Prostate gland (tissue), 2 donors: ENCODE results near the gene FDXR. TPM values are rescaled to one million over a fixed set of nuclear protein-coding genes. Genes with fewer than 3 reads are reported as not detected.

Experiments
- DNase-seq: peaks from one replicate; pipeline ENCODE4 v3.0.0-alpha.2; 2019; ENCODE audit warnings: low spot score
- H3K27ac ChIP-seq, 2 donors: fragments of 200-600 bp; sonication (generic); 2 replicates each; pipeline ENCODE4 v1.5.1; 2017 to 2019
- H3K27me3 ChIP-seq: fragments of 200-600 bp; sonication (generic); replicated peaks from 2 replicates; pipeline ENCODE4 v1.5.1; 2019; ENCODE audit not compliant: insufficient read depth
- H3K36me3 ChIP-seq, 2 donors: fragments of 200-600 bp; sonication (generic); 1 replicate in 1 of 2; 2 replicates in 1 of 2; pipeline versions ENCODE4 v1.5.1 to v1.8.1; 2017 to 2019
- H3K4me1 ChIP-seq: fragments of 200-600 bp; sonication (generic); replicated peaks from 2 replicates; pipeline ENCODE4 v1.5.1; 2019
- H3K4me3 ChIP-seq, 2 donors: fragments of 200-600 bp; sonication (generic); 2 replicates each; pipeline ENCODE4 v1.5.1; 2017 to 2019
- H3K9me3 ChIP-seq: fragments of 200-600 bp; sonication (generic); 2 replicates; pipeline ENCODE4 v1.5.1; 2017
- POLR2A ChIP-seq: fragments of 450-650 bp; IDR thresholded peaks from one replicate; pipeline ENCODE4 v1.6.1; 2016; ENCODE audit warnings: antibody characterized with exemption, mild to moderate bottlenecking
- POLR2AphosphoS5 ChIP-seq: sonication (generic); formaldehyde crosslinking; IDR thresholded peaks from one replicate; pipeline ENCODE4 v1.6.1; 2017; ENCODE audit warnings: antibody characterized with exemption
- WGBS: methylation state at CpG from one replicate; pipeline ENCODE4 v1.1.5; 2018; 5-methylcytosine and 5-hydroxymethylcytosine counted together
- intact Hi-C: fragments of 100-400 bp; cut with DNase I; formaldehyde crosslinking; loops from one replicate; pipeline ENCODE4 v1.14.2; 2022
- total RNA-seq, 2 donors: library from RNA; depleted of rRNA; stranded (reverse); fragments of >200 nt; gene quantifications; one replicate each; pipeline ENCODE4 v1.1.0, GENCODE V29; 2016
- TF ChIP-seq, protein P1 (sequence below), 4 experiments: fragments of 200-600 bp in 2 of 4; fragments of 450-650 bp in 2 of 4; sonication (generic) in 2 of 4; IDR thresholded peaks; 1 replicate in 3 of 4; 2 replicates in 1 of 4; pipeline ENCODE4 v1.5.1; 2016 to 2019; ENCODE audit warnings: antibody characterized with exemption in 4 of 4, mild to moderate bottlenecking in 2 of 4, moderate library complexity in 2 of 4

Gene FDXR
- total RNA-seq, 2 donors from 2014 or later: 24.6 to 182 TPM

DNA sequence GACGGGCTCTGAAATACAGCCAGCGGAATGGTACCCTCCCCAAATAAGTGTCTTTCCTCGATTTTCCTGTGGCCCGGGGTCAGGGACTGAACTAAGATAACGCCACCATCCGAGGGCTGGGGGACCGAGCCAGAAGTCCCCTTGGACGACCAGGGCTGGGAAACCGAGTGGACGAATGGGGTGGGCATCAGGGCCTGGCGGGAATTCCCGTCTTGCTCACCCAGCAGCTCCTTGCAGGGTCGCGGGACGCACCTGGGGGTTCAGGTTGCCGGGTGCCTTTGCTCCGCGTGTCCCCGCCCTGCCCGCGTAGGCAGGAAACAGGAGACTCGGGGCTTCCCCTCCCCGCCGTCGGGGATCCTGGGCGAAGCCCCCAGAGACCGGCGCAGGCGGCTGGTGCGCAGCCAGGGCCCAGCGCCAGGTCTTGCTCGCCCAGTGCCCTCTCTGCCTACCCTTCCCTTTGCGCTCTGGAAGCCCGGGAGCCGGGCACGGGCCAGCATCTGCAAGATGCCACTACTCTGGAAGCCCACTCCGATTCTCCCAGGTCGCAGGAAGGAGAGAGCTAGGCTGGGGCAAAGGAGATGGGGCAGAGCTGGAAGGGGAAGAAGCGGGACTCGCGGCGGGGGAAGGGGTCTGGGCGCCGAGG, 12.4 kb downstream of the FDXR start:
- Histone ChIP-seq H3K4me1 (peaks cover 8% of the 10 kb centered on the region), H3K9me3 (no peaks in the 10 kb centered on the region), H3K36me3 (no peaks in the 10 kb centered on the region), H3K27ac (no peak overlapping the region), H3K4me3 (no peak overlapping the region), H3K27me3 (peaks cover 33% of the 10 kb centered on the region)
- TF ChIP-seq POLR2A: no peak
- TF ChIP-seq, protein P1, sequence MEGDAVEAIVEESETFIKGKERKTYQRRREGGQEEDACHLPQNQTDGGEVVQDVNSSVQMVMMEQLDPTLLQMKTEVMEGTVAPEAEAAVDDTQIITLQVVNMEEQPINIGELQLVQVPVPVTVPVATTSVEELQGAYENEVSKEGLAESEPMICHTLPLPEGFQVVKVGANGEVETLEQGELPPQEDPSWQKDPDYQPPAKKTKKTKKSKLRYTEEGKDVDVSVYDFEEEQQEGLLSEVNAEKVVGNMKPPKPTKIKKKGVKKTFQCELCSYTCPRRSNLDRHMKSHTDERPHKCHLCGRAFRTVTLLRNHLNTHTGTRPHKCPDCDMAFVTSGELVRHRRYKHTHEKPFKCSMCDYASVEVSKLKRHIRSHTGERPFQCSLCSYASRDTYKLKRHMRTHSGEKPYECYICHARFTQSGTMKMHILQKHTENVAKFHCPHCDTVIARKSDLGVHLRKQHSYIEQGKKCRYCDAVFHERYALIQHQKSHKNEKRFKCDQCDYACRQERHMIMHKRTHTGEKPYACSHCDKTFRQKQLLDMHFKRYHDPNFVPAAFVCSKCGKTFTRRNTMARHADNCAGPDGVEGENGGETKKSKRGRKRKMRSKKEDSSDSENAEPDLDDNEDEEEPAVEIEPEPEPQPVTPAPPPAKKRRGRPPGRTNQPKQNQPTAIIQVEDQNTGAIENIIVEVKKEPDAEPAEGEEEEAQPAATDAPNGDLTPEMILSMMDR (IDR thresholded peaks at IDR 0.05): no peak
- no peak for TF ChIP-seq POLR2AphosphoS5
- DNase-seq: no peak
- 2% methylated on average over 41 of the region's 44 CpGs for WGBS
- intact Hi-C loops: no loop called here

DNA sequence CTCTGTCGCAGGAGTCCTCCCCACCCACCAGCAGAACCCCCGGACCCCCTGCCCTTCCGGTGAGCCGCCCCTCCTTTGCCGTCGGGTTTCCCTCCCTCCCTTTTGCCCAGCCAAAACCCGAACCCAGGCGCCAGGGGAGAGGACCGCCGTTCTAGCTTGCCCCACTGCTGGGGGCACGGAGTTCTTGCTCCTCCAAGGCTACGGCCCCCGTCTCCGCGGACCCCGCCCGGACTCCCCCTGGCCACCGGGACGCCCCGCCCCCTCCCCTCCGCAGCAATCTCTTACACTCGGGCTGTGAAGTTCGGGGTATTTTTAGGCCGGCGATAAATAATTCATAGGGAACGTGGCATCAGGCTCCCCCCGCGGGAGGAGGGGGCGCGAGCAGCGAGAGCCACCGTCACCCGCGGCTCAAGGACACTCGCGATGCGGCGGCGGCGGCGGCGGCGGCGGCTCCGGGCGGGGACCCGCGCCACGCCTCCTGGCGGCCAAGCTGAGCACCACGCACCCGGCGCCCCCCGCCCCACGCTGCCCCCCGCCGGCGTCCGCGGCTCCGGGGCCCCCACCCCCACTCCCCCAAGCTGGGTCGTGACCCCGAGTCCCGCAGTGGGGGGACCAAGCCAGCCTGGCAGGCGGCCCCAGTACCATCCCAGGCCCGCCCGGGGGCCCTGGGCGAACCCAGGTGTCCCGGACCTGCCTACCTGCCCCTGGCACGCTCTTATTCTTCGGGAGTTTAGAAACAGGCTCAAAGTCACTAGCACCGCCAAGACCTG, 13.2 kb downstream of the FDXR start, which contains the start of gene GRIN2C:
GRIN2C (minus strand) TSS at position 427 of the 770 bp plus-strand sequence. CDS start 4,793 bp downstream, outside the sequence.
- peaks cover 8% of the 10 kb centered on the region for H3K4me1 ChIP-seq
- H3K9me3 ChIP-seq: no peaks in the 10 kb centered on the region
- intact Hi-C loops: no loop called here
- H3K27ac ChIP-seq: no peak within 1 kb of the TSS
- TF ChIP-seq, protein P1 (IDR thresholded peaks at IDR 0.05): peak in 2 of 4 experiments; percentile 26 to 40
- TF ChIP-seq POLR2A: no peak
- DNase-seq: no peak
- no peaks in the 10 kb centered on the region for H3K36me3 ChIP-seq
- H3K27me3 ChIP-seq: peaks cover 35% of the 10 kb centered on the region
- peak within 1 kb of the TSS in 1 of 2 donors; percentile 19 for H3K4me3 ChIP-seq
- 3% methylated on average over 53 of the region's 72 CpGs for WGBS

- Histone ChIP-seq H3K4me1 (peaks cover 8% of the 10 kb centered on the region), H3K9me3 (no peaks in the 10 kb centered on the region), H3K27me3 (peaks cover 35% of the 10 kb centered on the region), H3K36me3 (no peaks in the 10 kb centered on the region), H3K4me3 (no peak overlapping the region), H3K27ac (no peak overlapping the region)
- no peak for DNase-seq
- WGBS: 43% methylated on average over 11 of the region's 12 CpGs
- intact Hi-C loops: no loop called here
- TF ChIP-seq POLR2A: no peak
- TF ChIP-seq, protein P1 (IDR thresholded peaks at IDR 0.05): no peak
Measured at GRCh38 chr17:74858672-74859458, 13.9 kb downstream of the FDXR start.

- Histone ChIP-seq H3K9me3 (no peaks in the 10 kb centered on the region), H3K4me3 (no peak overlapping the region), H3K4me1 (peaks cover 8% of the 10 kb centered on the region), H3K36me3 (no peaks in the 10 kb centered on the region), H3K27me3 (peaks cover 37% of the 10 kb centered on the region), H3K27ac (no peak overlapping the region)
- WGBS: 78% methylated on average over 4 of the region's 4 CpGs
- TF ChIP-seq POLR2A: no peak
- TF ChIP-seq, protein P1 (IDR thresholded peaks at IDR 0.05): no peak
- no peak for TF ChIP-seq POLR2AphosphoS5
- DNase-seq: no peak
- intact Hi-C loops: no loop called here
Measured at GRCh38 chr17:74857191-74857590, 15.6 kb downstream of the FDXR start.
